ENCODE measurements around the gene ALDH1L1. TPM values are rescaled to one million over a fixed set of nuclear protein-coding genes. Genes with fewer than 3 reads are reported as not detected.

The ALDH1L1 gene
- total RNA-seq, 4 donors from 2014 or later, result 19.2 to 39.9 (median 25.9) TPM

GRCh38 chr3:126147147-126147931 lies 33.0 kb downstream of the ALDH1L1 start:
- WGBS, result 95% methylated on average over 4 of the region's 7 CpGs

GRCh38 chr3:126146525-126147146 lies 33.8 kb downstream of the ALDH1L1 start:
- H3K36me3 ChIP-seq, result peaks cover 0 to 16% (median 5%) of the 10 kb centered on the region in 4 donors
- H3K27me3 ChIP-seq, result no peaks in the 10 kb centered on the region
- intact Hi-C loops (cut with DNase I), result no loop called here
- H3K4me3 ChIP-seq, result no peak overlapping the region
- peak; percentile 70 for DNase-seq (ENCODE audit: extremely low spot score)
- H3K4me1 ChIP-seq, result no peaks in the 10 kb centered on the region
- TF ChIP-seq POLR2A (IDR thresholded peaks at IDR 0.05; ENCODE audit: low read depth) (no peak), EP300 (IDR thresholded peaks at IDR 0.05) (no peak), POLR2AphosphoS5 (IDR thresholded peaks at IDR 0.05) (no peak), CTCF (IDR thresholded peaks at IDR 0.05) (no peak)
- no peaks in the 10 kb centered on the region for H3K9me3 ChIP-seq
- H3K27ac ChIP-seq (replicated peaks in 1 of 4), result no peak overlapping the region
- WGBS, result 87% methylated on average over 6 of the region's 6 CpGs

More at GRCh38 chr3:126147147-126147931, 33.0 kb downstream of the ALDH1L1 start:
- intact Hi-C loops (cut with DNase I), result no loop called here
- Histone ChIP-seq H3K4me3 (no peak overlapping the region), H3K4me1 (no peaks in the 10 kb centered on the region), H3K27ac (replicated peaks in 1 of 4) (no peak overlapping the region), H3K27me3 (no peaks in the 10 kb centered on the region), H3K36me3 (peaks cover 0 to 18% (median 8%) of the 10 kb centered on the region in 4 donors), H3K9me3 (no peaks in the 10 kb centered on the region)
- no peak for TF ChIP-seq POLR2A (IDR thresholded peaks at IDR 0.05; ENCODE audit: low read depth)
- no peak for TF ChIP-seq EP300 (IDR thresholded peaks at IDR 0.05)
- no peak for TF ChIP-seq POLR2AphosphoS5 (IDR thresholded peaks at IDR 0.05)
- TF ChIP-seq CTCF (IDR thresholded peaks at IDR 0.05), result no peak
- DNase-seq (ENCODE audit: extremely low spot score), result peak; percentile 91

GRCh38 chr3:126146034-126146433 lies 34.4 kb downstream of the ALDH1L1 start:
- TF ChIP-seq EP300 (IDR thresholded peaks at IDR 0.05), result no peak
- no peak for TF ChIP-seq POLR2AphosphoS5 (IDR thresholded peaks at IDR 0.05)
- no peak for TF ChIP-seq CTCF (IDR thresholded peaks at IDR 0.05)
- TF ChIP-seq POLR2A (IDR thresholded peaks at IDR 0.05; ENCODE audit: low read depth), result no peak
- Histone ChIP-seq H3K36me3 (peaks cover 0 to 10% (median 2%) of the 10 kb centered on the region in 4 donors), H3K27ac (replicated peaks in 1 of 4) (no peak overlapping the region), H3K27me3 (no peaks in the 10 kb centered on the region), H3K4me1 (no peaks in the 10 kb centered on the region), H3K4me3 (no peak overlapping the region), H3K9me3 (no peaks in the 10 kb centered on the region)
- intact Hi-C loops (cut with DNase I), result no loop called here
- DNase-seq (ENCODE audit: extremely low spot score), result peak; percentile 91
- 96% methylated on average over 3 of the region's 4 CpGs for WGBS

- TF ChIP-seq CTCF (IDR thresholded peaks at IDR 0.05), result no peak
- no peak for TF ChIP-seq EP300 (IDR thresholded peaks at IDR 0.05)
- no peak for TF ChIP-seq POLR2AphosphoS5 (IDR thresholded peaks at IDR 0.05)
- TF ChIP-seq POLR2A (IDR thresholded peaks at IDR 0.05; ENCODE audit: low read depth), result no peak
- 64% methylated on average over 3 of the region's 3 CpGs for WGBS
- no peaks in the 10 kb centered on the region for H3K4me1 ChIP-seq
- H3K9me3 ChIP-seq, result no peaks in the 10 kb centered on the region
- no peak overlapping the region for H3K4me3 ChIP-seq
- intact Hi-C loops (cut with DNase I), result no loop called here
- no peaks in the 10 kb centered on the region for H3K27me3 ChIP-seq
- no peak overlapping the region for H3K27ac ChIP-seq (replicated peaks in 1 of 4)
- DNase-seq (ENCODE audit: extremely low spot score), result no peak
- H3K36me3 ChIP-seq, result no peaks in the 10 kb centered on the region
Observed at GRCh38 chr3:126142652-126143051, 37.7 kb downstream of the ALDH1L1 start.
